ENCODE results near the gene NUDT16L1.

NUDT16L1 gene

GRCh38 chr16:4693956-4694641, 737 bp downstream of the NUDT16L1 start:
- DNase-seq (ENCODE audit: low read depth, low spot score), result no peak

DNA sequence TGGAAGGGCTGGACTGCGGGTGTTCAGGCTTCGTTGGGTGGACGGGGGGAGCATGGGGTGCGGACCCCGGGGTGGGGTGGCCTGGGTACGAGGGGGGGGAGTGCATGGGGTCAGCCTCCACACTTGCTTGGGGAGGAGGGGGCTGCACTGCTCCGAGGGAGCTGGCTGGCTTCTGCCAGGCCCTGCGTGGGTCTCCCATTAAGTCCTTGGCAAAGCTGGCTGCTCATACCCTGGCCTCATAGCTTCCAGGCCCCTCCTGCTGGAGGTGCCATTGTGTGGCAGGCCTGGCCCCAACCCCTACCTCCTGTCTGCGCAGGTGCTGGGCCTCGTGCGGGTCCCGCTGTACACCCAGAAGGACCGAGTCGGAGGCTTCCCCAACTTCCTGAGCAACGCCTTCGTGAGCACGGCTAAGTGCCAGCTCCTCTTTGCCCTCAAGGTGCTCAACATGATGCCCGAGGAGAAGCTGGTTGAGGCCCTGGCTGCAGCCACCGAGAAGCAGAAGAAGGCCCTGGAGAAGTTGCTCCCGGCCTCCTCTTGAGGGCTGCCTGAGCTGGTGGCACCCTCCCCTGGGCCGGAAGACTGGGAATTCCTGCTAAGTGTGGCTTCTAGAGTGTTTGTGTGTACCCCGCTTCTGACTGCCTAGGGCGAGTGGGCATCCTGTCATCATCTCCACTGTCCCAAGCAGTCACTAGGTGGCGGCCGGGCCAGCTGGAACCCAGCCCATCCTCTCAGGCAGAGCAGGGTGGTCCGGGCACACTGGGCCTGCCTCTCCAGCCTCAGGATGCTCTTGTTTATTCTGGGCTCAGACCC, 1.5 kb downstream of the NUDT16L1 start:
- DNase-seq (ENCODE audit: low read depth, low spot score), result no peak

- DNase-seq (ENCODE audit: low read depth, low spot score), result no peak
These were observed 2.3 kb downstream of the NUDT16L1 start for GRCh38 chr16:4695473-4696171.

DNA sequence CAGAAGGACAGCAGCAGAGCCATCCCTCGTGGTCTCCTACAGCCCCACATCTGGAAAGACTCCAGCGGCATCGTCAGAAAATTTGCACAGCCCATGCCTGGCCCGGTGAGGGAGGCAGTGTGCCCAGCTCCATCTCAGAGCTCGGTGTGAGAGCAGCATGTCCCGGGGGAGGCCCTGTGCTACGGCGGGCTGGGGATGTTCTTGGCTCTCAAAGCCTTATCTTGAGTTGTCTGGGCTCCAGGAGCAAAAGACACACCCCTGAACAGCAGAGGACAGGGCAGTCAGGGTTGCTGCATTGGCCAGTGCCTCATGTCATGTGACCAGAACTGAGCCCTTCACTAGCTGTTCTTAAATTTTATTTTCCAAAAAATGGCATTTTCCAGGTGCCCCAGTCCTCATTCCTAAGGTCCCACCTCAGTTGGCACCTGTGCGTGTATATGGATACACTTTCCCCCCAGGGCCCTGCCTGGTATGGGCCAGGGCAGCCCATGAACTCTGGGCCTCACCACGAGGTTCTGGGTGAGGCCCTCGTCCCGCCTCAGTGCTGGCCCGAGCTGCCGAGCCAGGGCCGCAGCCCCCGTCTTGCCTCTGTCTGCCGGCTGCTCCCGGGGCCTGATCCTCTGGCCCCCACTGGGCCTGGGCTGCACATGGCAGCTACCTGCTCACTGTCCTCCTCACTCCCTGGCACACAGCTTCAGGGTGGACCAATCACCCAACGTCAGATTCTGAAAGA, 3.0 kb downstream of the NUDT16L1 start:
- no peak for DNase-seq (ENCODE audit: low read depth, low spot score)

- DNase-seq (ENCODE audit: low read depth, low spot score), result no peak
These were observed 3.8 kb downstream of the NUDT16L1 start for GRCh38 chr16:4696905-4697847.

GRCh38 chr16:4697848-4698291, 4.5 kb downstream of the NUDT16L1 start:
- DNase-seq (ENCODE audit: low read depth, low spot score), result no peak

DNA sequence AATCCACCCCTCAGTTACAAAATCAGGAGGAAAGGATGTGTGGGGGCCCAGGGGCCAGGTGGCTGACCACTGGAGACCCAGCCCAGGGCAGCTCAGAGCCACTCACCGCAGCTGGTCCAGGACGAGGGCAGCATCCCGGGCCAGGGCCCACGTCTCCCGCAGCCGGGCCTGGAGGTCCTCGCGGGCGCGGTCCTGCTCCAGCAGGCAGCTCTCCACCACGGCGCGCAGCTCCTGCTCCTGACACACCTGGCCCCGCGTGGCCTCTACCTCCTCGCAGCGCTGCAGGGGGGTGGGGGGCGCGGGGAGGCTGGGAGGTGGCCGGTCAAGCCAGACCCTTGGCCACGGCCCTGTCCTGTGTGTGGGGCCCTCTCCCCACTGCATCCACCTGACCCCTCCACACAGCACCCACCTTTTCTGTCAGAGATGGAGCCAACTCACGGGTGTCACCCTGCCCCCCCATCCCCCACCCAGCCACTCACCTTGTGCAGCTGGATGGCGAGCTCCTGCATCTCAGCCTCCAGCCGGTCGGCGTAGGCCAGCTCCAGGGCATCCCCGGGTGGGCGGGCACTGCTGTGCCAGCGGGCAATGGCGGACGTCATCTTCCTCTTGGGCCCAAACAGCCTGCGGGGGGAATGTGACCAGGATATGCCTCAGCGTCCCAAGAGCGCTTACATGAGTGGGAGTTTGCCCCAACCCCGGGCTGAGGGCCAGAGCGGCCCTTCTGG, 5.1 kb downstream of the NUDT16L1 start:
- DNase-seq (ENCODE audit: low read depth, low spot score), result no peak

- no peak for DNase-seq (ENCODE audit: low read depth, low spot score)
These were observed 5.7 kb downstream of the NUDT16L1 start for GRCh38 chr16:4699046-4699556.

DNA sequence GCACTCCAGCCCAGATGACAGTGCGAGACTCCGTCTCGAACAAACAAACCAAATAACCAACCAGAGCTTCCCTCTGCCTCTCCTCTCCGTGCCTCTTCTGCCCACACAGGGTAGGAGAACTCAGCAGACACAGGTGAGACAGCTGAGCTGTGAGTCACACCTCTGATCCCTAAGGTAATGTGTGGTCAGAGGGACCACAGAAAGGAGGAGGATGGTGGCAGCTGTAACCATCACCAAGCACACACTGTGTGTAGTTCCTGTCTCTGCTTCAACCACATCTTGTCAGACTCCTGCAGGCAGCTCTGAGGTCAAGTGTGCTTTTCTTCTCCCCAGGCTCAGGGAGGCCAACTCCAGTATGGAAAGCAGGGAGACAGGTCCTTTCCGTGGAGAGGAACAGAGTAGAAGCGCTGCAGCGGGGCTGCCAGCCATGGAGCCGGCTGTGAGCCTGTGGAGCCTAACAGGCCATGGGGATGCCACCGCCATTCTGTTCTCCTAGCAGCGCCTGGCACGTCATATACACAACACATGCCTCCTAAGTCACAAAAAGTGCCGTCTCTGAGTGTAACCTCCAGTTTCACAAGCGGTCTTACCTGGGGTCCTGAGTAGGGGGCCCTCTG, 7.1 kb downstream of the NUDT16L1 start:
- no peak for DNase-seq (ENCODE audit: low read depth, low spot score)

GRCh38 chr16:4700997-4701743, 7.8 kb downstream of the NUDT16L1 start:
- no peak for DNase-seq (ENCODE audit: low read depth, low spot score)

DNA sequence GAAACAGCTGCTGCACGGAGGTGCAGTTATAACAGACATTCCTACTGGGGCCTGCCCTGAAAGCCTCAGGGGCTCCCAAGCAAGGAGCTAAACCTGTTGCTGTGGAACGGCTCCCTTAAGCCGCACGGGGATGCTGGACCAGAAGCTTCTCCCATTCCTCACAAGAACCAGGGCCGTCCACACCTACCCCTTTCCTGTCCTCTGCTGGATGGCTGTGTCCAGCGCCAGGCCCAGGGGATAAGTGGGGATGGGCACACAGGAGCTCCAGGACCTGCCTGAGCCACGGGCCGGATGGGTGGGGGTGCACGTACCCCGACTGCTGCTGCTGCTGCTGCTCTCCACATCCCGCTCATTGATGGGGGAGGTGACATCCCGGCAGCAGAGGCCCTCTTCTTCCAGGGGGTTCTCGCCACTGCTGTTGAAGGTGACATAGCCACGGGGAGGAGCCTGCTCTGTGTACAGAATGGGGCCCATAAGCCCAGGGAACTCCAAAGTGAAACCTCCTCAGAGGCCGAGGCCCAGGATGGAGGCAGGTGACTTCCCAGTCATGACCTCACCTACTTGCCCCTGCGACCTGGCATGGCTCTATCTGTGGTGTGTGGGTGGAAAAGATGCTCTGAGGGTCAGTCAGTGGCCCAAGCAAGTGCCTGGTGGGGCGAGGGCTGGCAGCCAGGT, 8.6 kb downstream of the NUDT16L1 start:
- no peak for DNase-seq (ENCODE audit: low read depth, low spot score)

GRCh38 chr16:4702466-4702808, 9.1 kb downstream of the NUDT16L1 start:
- no peak for DNase-seq (ENCODE audit: low read depth, low spot score)

DNA sequence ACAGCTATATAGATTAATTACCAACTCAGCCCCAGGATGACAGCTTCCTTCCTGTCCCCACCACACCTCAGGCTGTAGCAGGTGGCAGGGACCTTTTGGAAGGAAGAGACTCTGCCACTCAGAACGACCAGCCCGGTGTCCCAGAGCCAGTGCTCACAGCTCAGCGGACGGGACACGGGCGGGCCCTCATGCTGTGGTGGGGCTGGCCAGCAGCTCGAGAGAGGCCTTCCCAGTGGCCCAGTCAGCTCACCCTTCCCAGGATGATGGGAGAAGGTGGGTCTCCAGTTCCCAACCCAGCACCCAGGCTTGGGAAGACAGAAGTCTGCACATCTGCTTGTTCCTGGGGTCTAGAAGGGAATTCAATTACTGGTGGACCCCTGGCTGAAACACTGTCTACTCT, 10.5 kb downstream of the NUDT16L1 start:
- DNase-seq (ENCODE audit: low read depth, low spot score), result no peak

DNA sequence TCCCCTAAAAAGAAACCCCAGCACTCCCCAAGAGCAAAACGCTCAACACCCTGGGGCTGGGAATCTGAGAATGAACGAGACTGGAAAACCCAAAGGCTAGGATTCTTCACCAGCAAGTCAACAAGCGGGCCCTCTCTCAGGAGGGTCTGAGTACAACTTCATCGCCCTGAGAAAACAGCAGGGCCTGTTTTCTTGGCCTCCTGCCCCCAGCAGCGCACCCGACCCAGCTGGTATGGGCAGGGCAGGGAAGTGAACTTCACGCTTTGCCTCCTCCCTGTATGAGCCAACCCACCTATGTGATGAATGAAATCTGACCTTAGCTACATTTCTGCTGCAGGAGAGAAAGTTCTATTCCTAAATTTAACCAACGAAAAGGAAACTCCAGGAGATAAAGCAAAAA, 11.1 kb downstream of the NUDT16L1 start:
- no peak for DNase-seq (ENCODE audit: low read depth, low spot score)

DNA sequence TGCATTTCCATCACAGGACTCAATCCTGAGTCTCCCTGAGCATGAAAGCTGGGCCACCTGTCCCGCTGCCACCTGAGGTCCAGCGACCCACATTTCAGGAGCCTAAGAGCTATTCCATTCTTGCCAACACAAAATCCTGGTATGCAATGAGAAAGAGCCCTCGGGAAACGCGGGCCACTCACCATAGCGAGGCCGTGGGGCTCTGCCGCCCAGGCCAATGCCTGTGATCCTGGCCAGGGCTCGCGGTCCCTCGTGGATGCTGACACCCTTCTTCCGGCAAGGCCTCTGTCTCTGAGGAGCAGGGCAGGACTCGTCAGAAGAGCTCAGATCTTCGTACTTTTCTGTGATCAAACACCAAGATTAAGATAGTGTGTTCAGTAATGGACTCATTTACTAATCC, 11.6 kb downstream of the NUDT16L1 start:
- no peak for DNase-seq (ENCODE audit: low read depth, low spot score)

GRCh38 chr16:4706871-4707270, 13.5 kb downstream of the NUDT16L1 start:
- DNase-seq (ENCODE audit: low read depth, low spot score), result no peak

- no peak for DNase-seq (ENCODE audit: low read depth, low spot score)
These were observed 16.1 kb downstream of the NUDT16L1 start for GRCh38 chr16:4709481-4709880.
